Measurements from ENCODE around the gene ASF1A. TPM values are rescaled to one million over a fixed set of nuclear protein-coding genes. Genes with fewer than 3 reads are reported as not detected.
"Not testable (repeated sequence)": the region's sequence is repeated elsewhere in the genome, so short reads cannot be mapped to it uniquely, and the experiment has no call there.

The ASF1A gene
- 10 to 100 TPM; 11.3 to 27.3 TPM for total RNA-seq

DNA sequence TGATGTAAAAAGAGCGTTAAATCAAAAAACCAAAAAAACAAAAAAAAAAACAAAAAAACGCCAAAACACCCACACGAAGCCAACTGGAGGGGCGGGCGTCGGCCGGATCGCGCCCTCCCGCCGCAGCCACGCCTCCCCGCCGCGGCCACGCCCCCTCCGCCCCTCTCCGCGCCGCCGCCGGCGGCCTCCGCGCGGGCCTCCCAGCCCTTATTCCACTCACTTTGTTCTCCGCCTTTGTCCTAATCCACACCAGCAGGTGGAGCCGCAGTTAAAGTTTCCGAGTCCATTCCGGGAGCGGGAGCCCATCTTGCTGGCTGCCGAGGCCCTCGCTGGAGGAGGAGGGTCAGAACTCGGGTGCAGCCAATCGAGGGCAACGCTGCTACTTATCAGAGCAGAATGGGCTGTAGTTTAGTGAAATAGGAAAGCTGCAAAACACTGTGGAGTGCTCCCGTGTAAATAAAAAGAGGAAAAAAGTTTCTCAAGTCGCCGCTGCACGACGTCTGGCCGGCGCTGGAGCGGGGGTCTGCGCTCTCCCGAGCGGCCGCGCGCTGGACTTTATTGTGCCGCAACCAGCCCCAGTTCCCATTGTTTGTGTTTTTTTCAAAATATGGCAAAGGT, at the start of gene ASF1A:
ASF1A (plus strand) TSS at position 346 of the 618 bp plus-strand sequence; CDS start at position 608, 262 bp downstream.
- peak; percentile 78 for ATAC-seq (replicated peaks)
- H3K4me3 Mint-ChIP-seq: peak within 1 kb of the TSS; percentile 98
- H3K9me3 Mint-ChIP-seq: no peaks in the 10 kb centered on the region
- H3K36me3 Mint-ChIP-seq (ENCODE audit: low read depth): peaks cover 26% of the 10 kb centered on the region
- H3K27ac Mint-ChIP-seq: peak within 1 kb of the TSS; percentile 98
- peaks cover 39% of the 10 kb centered on the region for H3K4me1 Mint-ChIP-seq
- no peaks in the 10 kb centered on the region for H3K27me3 Mint-ChIP-seq

- Mint-ChIP-seq H3K4me3 (peak overlapping the region; percentile 74), H3K36me3 (ENCODE audit: low read depth) (peaks cover 6% of the 10 kb centered on the region), H3K27ac (peak overlapping the region; percentile 72), H3K4me1 (peaks cover 25% of the 10 kb centered on the region), H3K9me3 (no peaks in the 10 kb centered on the region), H3K27me3 (no peaks in the 10 kb centered on the region)
- peak; percentile 85 for ATAC-seq (replicated peaks)
These were observed 49.0 kb upstream of the ASF1A start for GRCh38 chr6:118844915-118845314.

- Mint-ChIP-seq H3K4me3 (no peak overlapping the region), H3K27me3 (no peaks in the 10 kb centered on the region), H3K36me3 (ENCODE audit: low read depth) (peaks cover 30% of the 10 kb centered on the region), H3K9me3 (no peaks in the 10 kb centered on the region), H3K4me1 (peaks cover 3% of the 10 kb centered on the region), H3K27ac (no peak overlapping the region)
- no peak for ATAC-seq (replicated peaks)
These were observed 40.5 kb upstream of the ASF1A start for GRCh38 chr6:118853408-118853807.

GRCh38 chr6:118856301-118856700, 37.7 kb upstream of the ASF1A start:
- Mint-ChIP-seq H3K9me3 (no peaks in the 10 kb centered on the region), H3K36me3 (ENCODE audit: low read depth) (peaks cover 39% of the 10 kb centered on the region), H3K27ac (no peak overlapping the region), H3K27me3 (no peaks in the 10 kb centered on the region), H3K4me1 (peaks cover 7% of the 10 kb centered on the region), H3K4me3 (no peak overlapping the region)
- no peak for ATAC-seq (replicated peaks)

- Mint-ChIP-seq H3K9me3 (no peaks in the 10 kb centered on the region), H3K4me3 (no peak overlapping the region), H3K27me3 (no peaks in the 10 kb centered on the region), H3K27ac (no peak overlapping the region), H3K4me1 (peaks cover 10% of the 10 kb centered on the region), H3K36me3 (ENCODE audit: low read depth) (peaks cover 19% of the 10 kb centered on the region)
- ATAC-seq (replicated peaks): no peak
These were observed 34.4 kb upstream of the ASF1A start for GRCh38 chr6:118859517-118860064.

GRCh38 chr6:118860363-118860762, 33.6 kb upstream of the ASF1A start:
- Mint-ChIP-seq H3K4me1 (peaks cover 12% of the 10 kb centered on the region), H3K4me3 (no peak overlapping the region), H3K9me3 (no peaks in the 10 kb centered on the region), H3K27me3 (no peaks in the 10 kb centered on the region), H3K27ac (no peak overlapping the region), H3K36me3 (ENCODE audit: low read depth) (peaks cover 18% of the 10 kb centered on the region)
- ATAC-seq (replicated peaks): no peak

DNA sequence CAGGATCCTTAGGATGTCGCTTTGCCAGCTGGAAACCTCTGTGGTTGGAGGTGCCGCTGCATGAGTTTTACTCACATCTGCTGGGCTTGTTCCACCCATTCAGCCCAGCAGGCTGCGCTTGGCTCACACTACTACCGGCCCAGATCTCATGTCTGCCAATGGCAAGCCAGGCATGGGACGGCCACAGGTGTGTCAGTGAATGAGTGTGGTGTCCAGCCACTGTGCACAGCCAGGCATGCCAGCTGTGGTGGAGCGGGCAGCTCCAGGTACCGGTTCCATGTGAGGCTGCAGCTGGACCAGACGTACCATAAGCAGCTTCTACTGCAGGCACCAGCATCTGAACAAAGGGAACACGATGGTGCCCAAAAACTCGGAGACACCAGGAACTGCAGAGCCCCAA, 33.1 kb upstream of the ASF1A start:
- H3K27ac Mint-ChIP-seq: no peak overlapping the region
- H3K27me3 Mint-ChIP-seq: no peaks in the 10 kb centered on the region
- H3K4me1 Mint-ChIP-seq: peaks cover 12% of the 10 kb centered on the region
- no peak overlapping the region for H3K4me3 Mint-ChIP-seq
- peaks cover 13% of the 10 kb centered on the region for H3K36me3 Mint-ChIP-seq (ENCODE audit: low read depth)
- H3K9me3 Mint-ChIP-seq: peaks cover under 1% of the 10 kb centered on the region
- no peak for ATAC-seq (replicated peaks)

- ATAC-seq (replicated peaks): no peak
- Mint-ChIP-seq H3K27ac (no peak overlapping the region), H3K4me1 (peaks cover 12% of the 10 kb centered on the region)
These were observed 31.5 kb upstream of the ASF1A start for GRCh38 chr6:118862443-118862842.

GRCh38 chr6:118864341-118865099, 29.4 kb upstream of the ASF1A start:
- H3K4me3 Mint-ChIP-seq: peak overlapping the region; percentile 57
- H3K27me3 Mint-ChIP-seq: no peaks in the 10 kb centered on the region
- peaks cover 9% of the 10 kb centered on the region for H3K36me3 Mint-ChIP-seq (ENCODE audit: low read depth)
- H3K4me1 Mint-ChIP-seq: peaks cover 16% of the 10 kb centered on the region
- peaks cover 8% of the 10 kb centered on the region for H3K9me3 Mint-ChIP-seq
- ATAC-seq (replicated peaks): peak; percentile 29
- peak overlapping the region; percentile 9 for H3K27ac Mint-ChIP-seq

More at GRCh38 chr6:118862443-118862842, 31.5 kb upstream of the ASF1A start:
- Mint-ChIP-seq H3K36me3 (ENCODE audit: low read depth) (peaks cover 9% of the 10 kb centered on the region), H3K4me3 (no peak overlapping the region), H3K9me3 (peaks cover 8% of the 10 kb centered on the region), H3K27me3 (no peaks in the 10 kb centered on the region)

- no peaks in the 10 kb centered on the region for H3K27me3 Mint-ChIP-seq
- H3K36me3 Mint-ChIP-seq (ENCODE audit: low read depth): peaks cover 6% of the 10 kb centered on the region
- no peak for ATAC-seq (replicated peaks)
- no peak overlapping the region for H3K27ac Mint-ChIP-seq
- H3K9me3 Mint-ChIP-seq: peaks cover 8% of the 10 kb centered on the region
- peaks cover 17% of the 10 kb centered on the region for H3K4me1 Mint-ChIP-seq
- H3K4me3 Mint-ChIP-seq: peak overlapping the region; percentile 57
These were observed 28.9 kb upstream of the ASF1A start for GRCh38 chr6:118865100-118865391.

DNA sequence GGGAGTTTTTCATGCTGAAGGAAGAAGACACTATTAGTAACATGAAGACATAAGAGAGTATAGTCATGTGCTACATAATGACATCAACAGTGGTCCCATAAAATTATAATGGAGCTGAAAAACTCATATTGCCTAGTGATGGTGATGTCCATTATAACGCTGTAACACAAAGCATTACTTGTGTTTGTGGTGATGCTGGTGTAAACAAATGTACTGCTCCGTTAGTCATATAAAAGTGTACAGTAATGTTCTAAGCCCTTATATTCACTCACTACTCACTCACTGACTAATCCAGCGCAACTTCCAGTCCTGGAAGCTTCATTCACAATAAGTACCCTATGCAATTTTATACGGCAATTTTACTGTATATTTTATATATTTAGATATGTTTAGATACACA, 26.8 kb upstream of the ASF1A start:
- peaks cover 12% of the 10 kb centered on the region for H3K9me3 Mint-ChIP-seq
- no peak overlapping the region for H3K4me3 Mint-ChIP-seq
- peaks cover 30% of the 10 kb centered on the region for H3K4me1 Mint-ChIP-seq

GRCh38 chr6:118868901-118869300, 25.1 kb upstream of the ASF1A start:
- not testable (repeated sequence) for H3K27ac Mint-ChIP-seq; H3K4me3 Mint-ChIP-seq; H3K36me3 Mint-ChIP-seq (ENCODE audit: low read depth); H3K27me3 Mint-ChIP-seq; ATAC-seq (replicated peaks)
- Mint-ChIP-seq H3K4me1 (peaks cover 35% of the 10 kb centered on the region), H3K9me3 (peaks cover 12% of the 10 kb centered on the region)

More for the DNA sequence above, 26.8 kb upstream of the ASF1A start:
- no peak for ATAC-seq (replicated peaks)
- Mint-ChIP-seq H3K27ac (no peak overlapping the region), H3K27me3 (no peaks in the 10 kb centered on the region), H3K36me3 (ENCODE audit: low read depth) (peaks cover 7% of the 10 kb centered on the region)

GRCh38 chr6:118869350-118869749, 24.6 kb upstream of the ASF1A start:
- Mint-ChIP-seq H3K27me3 (no peaks in the 10 kb centered on the region), H3K4me3 (no peak overlapping the region), H3K27ac (no peak overlapping the region), H3K9me3 (peaks cover 12% of the 10 kb centered on the region), H3K4me1 (peaks cover 31% of the 10 kb centered on the region), H3K36me3 (ENCODE audit: low read depth) (peaks cover 7% of the 10 kb centered on the region)
- no peak for ATAC-seq (replicated peaks)

DNA sequence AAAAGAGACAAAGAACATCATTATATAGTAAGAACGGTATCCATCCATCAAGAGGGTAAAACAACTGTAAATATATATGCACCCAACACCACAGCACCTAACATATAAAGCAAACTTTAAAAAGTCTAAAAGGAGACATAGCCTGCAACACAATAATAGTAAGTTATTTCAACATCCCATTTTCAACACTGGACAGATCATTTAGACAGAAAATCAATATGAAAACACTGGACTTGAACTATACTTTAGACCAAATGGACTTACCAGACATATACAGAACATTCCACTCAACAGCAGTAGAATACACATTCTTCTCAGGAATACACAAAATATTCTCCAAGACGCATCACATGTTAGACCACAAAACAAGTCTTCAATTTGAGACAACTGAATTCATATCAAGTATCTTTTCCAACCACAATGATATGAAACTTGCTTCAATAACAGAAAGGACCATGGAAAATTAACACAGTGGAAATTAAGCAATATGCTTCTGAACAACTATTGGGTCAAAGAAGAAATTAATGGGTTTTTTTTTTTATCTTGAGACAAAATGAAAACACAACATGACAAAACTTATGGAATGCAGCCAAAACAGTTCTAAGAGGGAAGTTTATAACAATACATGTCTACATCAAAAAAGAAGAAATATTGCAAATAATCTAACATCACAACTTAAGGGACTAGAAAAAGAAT, 23.9 kb upstream of the ASF1A start:
- H3K4me3 Mint-ChIP-seq: no peak overlapping the region
- peaks cover 27% of the 10 kb centered on the region for H3K4me1 Mint-ChIP-seq
- peaks cover 7% of the 10 kb centered on the region for H3K36me3 Mint-ChIP-seq (ENCODE audit: low read depth)
- H3K27me3 Mint-ChIP-seq: no peaks in the 10 kb centered on the region
- peaks cover 12% of the 10 kb centered on the region for H3K9me3 Mint-ChIP-seq
- ATAC-seq (replicated peaks): no peak
- peak overlapping the region; percentile 28 for H3K27ac Mint-ChIP-seq

All from activated T-helper 17 cell treated with anti-CD3 and anti-CD28 coated beads, Interleukin-2, amount 50 U/mL, for 72 hours (primary cell).